ENCODE measurements around the gene MAP3K13.
"Not testable (repeated sequence)": the region's sequence is repeated elsewhere in the genome, so short reads cannot be mapped to it uniquely, and the experiment has no call there.

Gene MAP3K13

DNA sequence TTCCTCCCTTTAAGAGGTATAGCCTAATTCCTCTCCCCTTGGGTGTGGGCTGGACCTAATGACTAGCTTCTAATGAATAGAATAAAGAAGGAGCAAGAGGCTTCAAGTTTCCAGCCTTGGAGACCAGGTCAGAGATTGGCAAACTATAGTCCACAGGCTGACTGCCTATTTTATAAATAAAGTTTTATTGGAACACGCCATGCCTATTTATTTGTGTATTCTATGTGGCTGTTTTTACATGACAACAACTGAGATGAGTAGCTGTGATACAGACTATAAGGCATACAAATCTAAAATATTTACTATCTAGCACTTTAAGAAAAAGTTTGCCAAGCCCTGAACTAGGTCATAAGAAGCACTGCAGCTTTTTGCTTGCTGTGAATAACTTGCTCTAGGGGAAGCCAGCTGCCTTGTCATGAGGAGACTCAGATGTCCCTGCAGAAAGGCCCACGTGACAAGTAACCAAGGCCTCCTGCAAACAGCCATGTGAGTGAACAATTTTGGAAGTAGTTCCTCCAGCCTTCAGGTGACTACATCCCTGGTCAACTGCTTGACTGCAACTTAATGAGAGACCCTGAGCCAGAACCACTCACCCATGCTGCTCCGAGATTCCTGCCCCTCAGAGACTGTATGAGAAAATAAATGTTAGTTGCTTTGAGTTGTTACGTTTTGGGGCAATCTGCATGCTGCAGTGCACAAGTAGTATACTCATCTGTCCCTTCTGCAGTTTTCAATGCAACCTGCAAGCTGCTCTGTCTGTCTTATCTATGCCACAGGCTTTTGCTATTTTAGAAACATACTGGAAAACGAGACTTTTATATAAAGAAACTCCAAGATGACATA is 21.1 kb upstream of the MAP3K13 start:
- no peak for DNase-seq

DNA sequence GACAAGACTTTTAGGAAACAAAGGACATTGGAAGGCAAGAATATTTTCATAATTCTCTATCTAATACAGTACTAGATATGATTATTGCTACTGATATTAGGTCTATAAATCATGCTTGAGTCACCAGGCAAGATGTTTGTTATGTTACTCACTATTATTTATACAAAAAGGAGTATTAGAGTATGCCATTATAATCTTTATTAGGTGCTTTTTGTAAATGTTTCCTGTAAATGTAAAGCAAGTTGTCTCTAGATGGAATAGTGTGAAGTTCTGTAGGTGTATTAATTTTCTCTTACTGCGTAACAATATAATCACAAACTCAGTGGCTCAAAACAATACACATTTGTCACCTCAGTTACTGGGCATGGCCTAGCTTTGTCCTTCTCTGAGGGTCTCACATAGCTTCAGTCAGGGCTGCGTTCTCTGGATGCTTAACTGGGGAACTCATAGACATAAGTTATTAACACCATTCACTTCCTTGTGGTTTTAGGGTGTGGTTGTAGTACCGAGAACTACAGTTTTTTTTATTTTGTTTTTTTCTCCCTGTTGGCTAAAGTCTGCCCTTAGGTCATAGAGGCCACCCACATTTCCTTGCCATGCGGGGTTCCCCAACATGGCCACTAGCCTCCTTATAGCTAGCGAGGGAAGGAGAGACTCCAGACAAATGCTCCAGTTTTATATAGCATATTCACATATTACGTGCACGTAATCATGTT is 20.3 kb upstream of the MAP3K13 start:
- no peak for DNase-seq

DNA sequence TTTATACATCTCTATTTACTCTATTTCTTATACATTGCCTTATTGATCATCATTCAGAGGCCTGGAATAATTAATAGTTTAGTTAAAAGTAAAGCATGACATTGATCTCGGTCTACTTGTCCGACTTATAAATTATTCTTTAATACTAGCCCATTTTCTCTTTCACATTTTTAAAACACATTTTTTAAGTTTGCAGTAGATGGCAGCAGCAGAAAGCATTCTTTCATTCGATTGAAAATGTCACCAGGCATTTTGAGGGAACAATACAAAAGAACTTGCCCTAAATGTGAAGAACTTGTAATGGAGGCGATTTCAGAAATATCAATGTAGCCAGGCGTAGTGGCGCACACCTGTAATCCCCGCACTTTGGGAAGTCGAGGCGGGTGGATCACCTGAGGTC is 15.5 kb upstream of the MAP3K13 start:
- no peak for DNase-seq

DNA sequence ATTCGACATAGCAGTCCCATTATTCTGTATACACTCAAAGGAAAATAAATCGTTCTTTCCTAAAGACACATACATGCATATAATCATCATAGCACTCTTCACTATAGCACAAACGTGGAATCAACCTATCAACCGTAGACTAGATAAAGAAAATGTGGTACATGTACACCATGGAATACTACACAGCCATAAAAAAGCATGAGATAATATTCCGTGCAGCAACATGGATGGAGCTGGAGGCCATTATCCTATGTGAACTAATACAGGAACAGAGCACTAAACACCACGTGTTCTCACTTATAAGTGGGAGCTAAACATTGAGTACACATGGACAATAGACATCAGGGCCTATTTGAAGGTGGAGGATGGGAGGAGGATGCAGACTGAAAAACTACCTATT is 12.1 kb upstream of the MAP3K13 start:
- no peak for DNase-seq

DNA sequence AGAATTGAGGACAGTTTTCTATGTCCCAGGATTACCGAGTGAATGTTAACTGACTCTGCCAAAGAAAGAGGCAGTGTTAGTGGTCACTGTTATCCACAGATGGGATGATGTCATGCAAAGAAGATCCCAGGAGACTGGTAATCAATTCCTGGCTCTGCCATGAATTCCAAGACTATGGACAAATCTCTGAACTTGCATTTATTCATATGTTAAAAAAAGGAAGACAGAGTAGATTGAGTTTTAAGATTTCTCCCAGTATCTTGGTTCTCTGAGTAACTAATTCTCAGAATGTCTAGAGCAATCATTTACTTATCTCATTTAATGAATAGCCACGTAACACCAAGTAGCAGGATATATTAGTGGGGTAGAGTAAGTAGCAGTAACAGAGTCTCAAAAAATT is 11.5 kb upstream of the MAP3K13 start:
- DNase-seq = no peak

DNA sequence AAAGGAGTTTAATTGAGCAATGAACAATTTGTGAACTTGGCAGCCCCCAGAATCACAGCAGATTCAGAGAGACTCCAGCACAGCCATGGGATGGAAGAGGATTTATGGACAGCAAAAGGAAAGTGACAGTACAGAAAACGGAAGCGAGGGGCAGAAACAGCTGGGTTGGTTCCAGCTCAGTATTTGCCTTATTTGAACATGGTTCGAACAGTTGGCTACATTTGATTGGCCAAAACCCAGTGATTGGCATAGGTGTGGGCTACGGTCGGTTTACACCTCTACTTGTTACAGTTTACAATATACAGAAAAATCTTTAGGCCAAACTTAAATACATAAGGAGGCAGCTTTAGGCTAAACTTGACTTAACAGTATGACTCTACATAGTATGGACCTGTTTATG is 9.7 kb upstream of the MAP3K13 start:
- no peak for DNase-seq

DNA sequence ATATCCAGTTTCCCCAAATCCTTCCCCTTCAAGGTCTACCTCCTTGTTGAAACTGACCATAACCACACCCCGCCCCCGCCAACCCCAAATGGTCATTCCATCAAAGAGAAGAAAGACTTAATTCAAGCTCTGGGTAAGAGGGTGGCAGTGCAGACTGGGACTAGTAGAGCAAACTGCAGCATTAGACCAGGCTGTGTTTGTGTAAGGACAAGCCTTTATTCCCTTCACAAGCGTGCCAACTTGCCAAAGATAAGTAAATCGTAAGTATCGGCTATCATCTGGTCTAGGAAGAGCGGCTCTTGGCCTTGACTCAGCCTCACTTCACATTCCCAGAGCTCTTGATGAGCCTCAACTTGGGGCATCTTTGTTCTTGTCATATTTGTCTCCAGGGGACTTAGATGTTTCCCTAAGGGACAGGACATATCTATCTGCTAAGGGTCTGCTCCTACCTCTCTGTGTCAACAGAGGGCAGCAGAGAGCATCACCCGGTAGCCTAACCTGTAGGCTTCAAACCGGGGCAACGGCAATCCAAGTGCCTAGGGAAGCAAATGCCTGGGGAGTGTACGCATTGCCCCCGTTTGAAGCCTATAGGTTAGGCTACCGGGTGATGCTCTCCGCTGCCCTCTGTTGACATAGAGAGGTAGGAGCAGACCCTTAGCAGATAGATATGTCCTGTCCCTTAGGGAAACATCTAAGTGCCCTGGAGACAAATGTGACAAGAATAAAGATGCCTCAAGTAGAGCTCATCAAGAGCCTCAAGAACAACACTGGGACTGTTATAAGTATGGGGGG is 8.9 kb upstream of the MAP3K13 start:
- peak; percentile 42 for DNase-seq

DNA sequence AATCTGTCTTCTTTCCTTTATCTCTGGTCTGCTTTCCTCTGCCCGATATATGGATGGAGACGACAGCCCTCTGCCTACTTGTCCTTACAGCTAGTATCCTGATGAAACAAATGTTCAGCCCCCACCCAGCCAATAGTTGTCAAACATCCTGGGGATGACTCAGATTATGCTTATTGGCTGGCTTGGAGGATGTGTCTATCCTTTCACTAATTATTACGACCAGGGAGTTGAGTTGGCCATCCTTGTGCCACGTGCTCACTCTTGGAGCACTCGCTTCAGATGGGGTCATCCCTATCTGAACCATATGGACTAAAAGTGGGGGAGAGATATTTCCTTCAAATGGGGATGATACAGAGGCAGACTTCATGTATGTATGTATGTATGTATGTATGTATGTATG is 6.4 kb upstream of the MAP3K13 start:
- no peak for DNase-seq

DNA sequence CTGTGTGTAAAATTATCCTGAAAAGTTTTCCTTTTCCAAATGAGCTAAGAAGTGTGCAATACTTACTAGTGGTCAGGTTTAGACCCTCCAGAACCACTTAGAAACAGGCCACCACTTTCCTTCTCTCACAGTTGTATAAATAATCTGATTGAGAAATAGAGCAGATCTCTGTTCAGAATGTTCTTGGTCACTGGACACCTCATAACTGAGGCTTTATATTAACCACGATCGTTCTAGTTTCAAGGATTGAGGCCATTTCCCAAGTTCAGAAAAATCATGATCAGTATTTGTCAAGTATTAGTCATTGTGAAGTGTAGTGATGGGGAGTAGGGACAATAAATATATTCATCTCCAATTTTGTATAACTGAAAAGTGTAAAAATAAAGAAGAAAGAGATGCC is 1.0 kb upstream of the MAP3K13 start:
- DNase-seq = no peak

DNA sequence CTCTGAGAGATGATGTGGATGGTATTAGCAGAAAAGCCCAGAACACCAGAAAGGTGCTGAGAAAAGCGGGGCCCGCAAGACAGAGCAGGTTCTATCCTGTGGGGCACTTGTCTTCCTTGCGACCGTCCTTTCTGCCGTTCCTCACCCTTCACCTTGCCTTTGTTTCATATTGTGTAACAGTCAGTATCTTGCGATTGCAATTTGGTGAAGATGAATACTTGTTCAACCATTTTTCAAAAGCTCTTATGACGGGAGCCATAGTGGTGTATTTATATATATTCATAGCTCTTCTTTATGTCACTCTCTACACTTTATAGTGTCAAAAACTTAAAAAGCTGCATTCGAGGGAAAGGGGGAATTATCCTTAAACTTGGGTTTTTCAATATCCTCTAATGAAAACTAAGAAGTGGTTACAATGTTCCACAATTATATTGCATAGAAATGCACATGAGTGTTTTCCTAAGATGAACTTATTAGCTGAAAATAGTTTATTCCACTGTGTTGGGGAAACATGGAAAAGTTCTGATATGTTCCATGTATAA is 797 bp downstream of the MAP3K13 start:
- DNase-seq = peak; percentile 55

DNA sequence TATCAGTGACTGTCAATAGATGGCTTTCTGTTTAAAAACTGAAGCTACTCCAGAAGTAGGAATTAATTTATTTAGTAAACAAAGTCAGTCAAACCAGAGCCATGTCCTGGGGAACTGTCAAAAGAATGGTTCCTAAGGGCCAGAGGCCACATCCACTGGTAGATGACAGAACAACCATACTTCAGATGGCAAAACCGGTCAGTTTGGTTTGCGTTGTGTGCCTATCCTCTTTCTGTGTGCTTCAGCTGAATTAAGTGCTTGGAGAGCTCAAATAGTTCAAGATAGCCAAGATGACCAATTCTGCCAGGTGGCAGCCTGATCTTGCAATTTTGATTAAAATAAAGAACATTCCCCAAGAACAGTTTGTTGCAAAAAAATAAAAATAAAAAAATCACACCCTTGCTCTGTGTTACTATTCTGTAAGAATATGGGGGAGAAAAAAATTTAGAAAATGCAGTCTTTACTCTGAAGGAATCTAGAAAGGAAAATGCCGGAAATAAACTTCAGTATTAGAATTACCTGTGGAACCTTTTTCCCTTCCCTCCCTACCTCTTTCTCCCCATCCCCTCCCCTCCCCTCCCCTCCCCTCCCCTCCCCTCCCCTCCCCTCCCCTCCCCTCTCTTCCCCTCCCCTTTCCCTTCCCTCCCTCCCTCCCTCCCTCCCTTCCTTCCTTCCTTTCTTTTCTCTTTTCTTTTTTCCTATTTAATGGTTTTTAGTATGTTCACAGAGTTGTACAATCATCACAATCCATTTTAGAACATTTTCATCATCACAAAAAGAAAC is 2.5 kb downstream of the MAP3K13 start:
- DNase-seq = peak; percentile 76

DNA sequence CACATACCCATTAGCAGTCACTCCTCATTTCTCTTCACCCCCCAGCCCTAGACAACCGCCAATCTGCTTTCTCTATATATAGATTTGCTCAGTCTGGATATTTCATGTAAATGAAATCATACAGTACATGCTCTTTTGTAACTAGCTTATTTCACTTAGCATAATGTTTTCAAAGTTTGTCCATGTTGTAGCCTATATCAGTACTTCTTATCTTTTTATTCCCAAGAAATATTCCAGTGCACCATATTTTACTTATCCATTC is 3.1 kb downstream of the MAP3K13 start:
- DNase-seq = no peak

DNA sequence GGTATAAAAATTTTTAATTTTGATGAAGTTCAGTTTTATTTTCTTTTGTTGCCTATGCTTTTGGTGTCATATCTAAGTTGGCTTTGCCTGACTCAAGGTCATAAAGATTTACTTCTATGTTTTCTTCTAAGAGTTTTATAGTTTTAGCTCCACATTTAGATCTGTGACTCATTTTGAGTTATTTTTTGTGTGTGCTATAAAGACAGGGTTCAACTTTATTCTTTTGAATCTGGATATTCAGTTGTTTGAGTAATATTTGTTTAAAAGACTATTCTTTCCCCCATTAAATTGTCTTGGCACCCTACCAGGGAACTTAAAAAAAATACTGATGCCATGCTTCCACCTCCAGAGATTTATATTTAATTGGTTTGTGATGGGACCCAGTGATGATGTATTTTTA is 4.0 kb downstream of the MAP3K13 start:
- no peak for DNase-seq

DNA sequence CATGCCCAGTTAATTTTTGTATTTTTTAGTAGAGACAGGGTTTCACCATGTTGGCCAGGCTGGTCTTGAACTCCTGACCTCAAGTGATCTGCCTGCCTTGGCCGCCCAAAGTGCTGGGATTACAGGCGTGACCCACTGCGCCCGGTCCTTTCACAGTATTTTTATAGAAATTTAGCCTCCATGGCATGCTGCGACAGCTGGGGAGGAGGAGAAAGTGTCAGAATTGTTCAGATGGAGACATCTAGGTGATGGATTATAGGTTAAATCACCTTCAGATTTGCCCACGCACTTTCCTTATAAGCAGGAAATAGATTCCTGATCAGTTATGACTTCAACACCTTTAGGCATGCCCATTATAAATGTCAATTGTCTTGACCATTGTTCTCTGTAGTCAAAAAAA is 7.4 kb downstream of the MAP3K13 start:
- DNase-seq = not testable (repeated sequence)

DNA sequence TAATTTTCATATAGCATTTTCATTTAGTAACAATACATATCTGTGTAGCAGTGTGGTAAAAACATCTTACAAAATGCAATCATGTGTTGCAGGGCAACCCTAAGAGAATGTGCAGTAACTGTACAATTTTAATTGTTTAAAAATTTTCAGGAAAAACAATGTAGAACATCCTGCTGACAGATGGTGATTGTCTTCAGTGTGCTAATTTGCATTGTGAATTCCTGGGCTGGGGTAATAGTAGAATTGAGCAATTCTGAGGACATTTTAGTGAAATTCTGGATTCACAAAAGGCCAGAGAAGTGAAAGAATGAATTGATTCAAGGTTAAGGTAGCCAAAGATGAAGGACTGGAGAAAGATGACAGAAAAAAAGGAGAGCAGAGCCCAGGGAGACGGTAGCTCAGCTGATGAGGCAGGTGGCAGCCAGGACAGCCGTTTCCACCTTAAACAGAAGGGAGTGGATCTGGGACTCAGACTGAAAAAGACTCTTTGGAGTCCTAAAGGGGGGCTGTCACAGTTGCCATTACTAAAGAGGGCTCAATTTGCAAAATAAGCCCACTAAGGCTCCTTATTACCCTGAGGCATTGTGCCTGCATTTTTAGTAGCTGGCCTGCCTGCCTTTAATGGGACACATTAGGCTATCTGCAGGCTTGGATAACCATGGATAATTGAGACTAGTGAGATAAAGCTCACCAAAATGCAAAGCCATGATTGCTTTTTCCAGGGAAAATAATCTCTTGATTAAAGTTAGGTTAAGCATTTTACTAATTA is 8.6 kb downstream of the MAP3K13 start:
- DNase-seq = no peak

DNA sequence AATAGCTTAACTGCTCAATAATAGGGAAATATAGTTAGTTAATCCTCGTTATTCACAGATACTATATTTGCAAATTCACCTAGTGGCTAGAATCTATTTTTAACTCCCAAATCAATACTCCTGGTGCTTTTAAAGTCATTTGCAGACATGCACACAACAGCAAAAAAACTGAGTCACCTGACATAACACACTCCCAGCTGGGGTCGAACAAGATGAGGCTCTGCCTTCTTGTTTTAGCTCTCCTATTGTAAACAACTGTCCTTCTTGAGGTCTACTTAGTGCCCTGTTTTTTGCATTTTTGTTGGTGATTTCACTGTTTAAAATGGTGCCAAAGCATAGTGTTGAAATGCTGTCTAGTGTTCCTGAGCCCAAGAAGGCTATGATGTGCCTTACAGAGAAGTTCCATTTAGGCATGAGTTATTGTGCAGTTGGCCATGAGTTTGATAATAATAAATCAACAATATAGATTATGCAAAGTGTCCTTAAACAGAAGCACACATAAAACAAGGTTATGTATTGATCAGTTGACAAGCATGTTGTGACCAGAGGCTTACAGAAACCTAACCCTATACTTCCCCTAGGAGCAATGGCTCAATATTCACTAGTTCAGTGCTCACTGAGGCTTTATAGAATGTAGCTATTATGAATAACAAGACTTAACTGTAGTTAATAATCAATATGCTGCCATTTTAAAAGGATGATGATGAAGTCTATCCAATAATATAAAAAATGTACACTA is 18.6 kb downstream of the MAP3K13 start:
- no peak for DNase-seq

DNA sequence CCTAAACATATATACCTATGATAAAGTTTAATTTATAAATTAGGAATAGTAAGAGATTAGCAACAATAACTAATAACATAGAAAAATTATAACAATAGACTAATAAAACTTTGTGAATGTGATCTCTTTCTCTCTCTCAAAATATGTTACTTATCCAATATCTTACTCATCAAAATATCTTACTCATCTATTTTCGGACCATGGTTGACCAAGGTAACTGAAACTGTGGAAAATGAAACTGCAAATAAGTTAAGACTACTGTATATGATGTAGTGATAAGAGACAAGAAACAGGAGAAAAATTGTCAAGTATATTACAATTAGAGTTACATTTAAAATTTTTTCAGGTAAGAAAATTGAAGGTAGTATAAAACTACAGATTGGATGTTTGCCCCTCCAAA is 19.2 kb downstream of the MAP3K13 start:
- no peak for DNase-seq

DNA sequence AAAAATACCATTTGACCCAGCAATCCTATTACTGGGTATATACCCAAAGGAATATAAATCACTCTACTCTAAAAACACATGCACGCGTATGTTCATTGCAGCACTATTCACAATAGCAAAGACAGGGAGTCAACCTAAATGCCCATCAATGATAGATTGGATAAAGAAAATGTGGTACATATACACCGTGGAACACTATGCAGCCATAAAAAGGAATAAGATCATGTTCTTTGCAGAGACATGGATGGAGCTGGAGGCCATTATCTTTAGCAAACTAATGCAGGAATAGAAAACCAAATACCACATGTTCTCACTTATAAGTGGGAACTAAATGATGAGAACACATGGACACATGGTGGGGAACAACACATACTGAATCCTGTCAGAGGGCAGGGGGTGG is 23.6 kb downstream of the MAP3K13 start:
- not testable (repeated sequence) for DNase-seq

DNA sequence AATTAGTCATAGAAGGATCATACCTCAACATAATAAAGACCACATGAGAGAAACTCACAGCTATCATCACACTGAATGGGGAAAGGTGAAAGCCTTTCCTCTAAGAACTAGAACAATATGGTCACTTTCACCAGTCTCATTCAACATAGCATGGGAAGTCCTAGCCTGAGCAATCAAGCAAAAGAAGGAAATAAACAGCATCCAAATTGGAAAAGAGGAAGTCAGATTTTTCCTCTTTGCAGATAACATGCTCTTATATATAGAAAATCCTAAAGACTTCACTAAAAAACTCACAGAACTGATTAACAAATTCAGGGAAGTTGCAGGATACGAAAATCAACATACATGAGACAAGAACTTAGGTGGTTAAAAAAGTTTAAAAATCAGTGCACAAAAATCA is 24.7 kb downstream of the MAP3K13 start:
- no peak for DNase-seq

DNA sequence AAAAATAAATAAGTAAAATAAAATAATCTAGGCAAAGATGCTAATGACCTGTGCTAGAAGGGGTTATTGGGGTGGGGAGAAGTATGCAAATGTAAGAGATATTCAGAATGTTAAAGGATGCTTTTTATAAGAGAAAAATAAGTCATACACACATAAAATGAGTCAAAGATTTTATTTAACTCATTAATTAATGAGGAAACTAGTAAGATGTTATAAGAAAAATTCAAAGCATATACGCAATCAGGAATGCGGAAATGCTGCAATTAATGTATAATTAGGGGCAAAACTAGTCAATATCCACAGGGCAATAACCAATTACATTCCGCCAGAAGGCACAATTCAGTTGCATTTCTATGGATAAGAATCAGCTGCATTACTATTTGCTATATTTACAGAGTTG is 30.1 kb downstream of the MAP3K13 start:
- DNase-seq = no peak

DNA sequence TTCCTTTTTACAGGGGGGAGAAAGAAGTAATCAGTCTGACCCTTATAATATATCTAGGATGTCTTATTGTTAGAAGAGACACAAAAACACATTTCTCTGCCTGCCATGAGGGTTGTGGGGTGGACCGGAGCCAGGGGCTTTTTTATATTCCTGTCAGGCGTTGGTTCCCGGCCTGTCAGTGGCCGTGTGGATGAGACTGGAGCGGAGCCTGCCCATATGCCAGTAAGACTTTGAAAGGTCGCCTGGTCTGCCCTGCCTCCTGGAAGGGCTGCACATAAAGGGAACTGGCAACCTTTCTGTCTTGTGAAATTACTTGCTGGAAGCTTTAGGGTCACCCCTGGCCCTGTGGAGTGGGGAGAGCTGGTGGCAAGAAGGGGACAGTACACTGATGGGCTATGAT is 34.7 kb downstream of the MAP3K13 start:
- DNase-seq = no peak

Measured in DMS79 treated with DMSO at 0.1 percent for 48 hours (cell line).